Keratinocyte (primary cell): Measurements from ENCODE around the gene TUBB2B. TPM values are rescaled to one million over a fixed set of nuclear protein-coding genes. Genes with fewer than 3 reads are reported as not detected.
A peak's percentile ranks its signal among the peaks of the same experiment; 100 is the strongest.

Experiments
- DNase-seq: peaks from one replicate; pipeline ENCODE4 v3.0.0-alpha.2; 2011; ENCODE audit warnings: low read depth, missing footprints, low spot score
- FAIRE-seq: peaks from 2 replicates; lab custom pipeline; 2011; peaks lifted over from hg19 to GRCh38; lab: Jason Lieb, UNC
- H2AFZ ChIP-seq: 2 replicates; pipeline ENCODE4 v1.6.0; 2012; ENCODE audit warnings: low read length, control low read depth, inconsistent platforms; ENCODE audit not compliant: control insufficient read depth
- H3K27ac ChIP-seq: 2 replicates; pipeline ENCODE4 v1.5.1; 2011; ENCODE audit warnings: low read length; ENCODE audit not compliant: control insufficient read depth, insufficient read depth
- H3K27me3 ChIP-seq: 3 replicates; pipeline ENCODE4 v1.6.0; 2011; ENCODE audit warnings: low read length; ENCODE audit not compliant: control insufficient read depth, insufficient read depth; ENCODE audit errors: extremely low read depth
- H3K36me3 ChIP-seq, 2 experiments: 2 replicates in 1 of 2; 3 replicates in 1 of 2; pipeline ENCODE4 v1.5.1; 2011; ENCODE audit warnings: low read length in 2 of 2, mild to moderate bottlenecking in 1 of 2; ENCODE audit not compliant: control insufficient read depth in 2 of 2, insufficient read depth in 2 of 2; ENCODE audit errors: extremely low read depth in 1 of 2
- H3K4me1 ChIP-seq: 3 replicates; pipeline ENCODE4 v1.5.1; 2011; ENCODE audit warnings: low read length; ENCODE audit not compliant: control insufficient read depth, insufficient read depth; ENCODE audit errors: extremely low read depth
- H3K4me2 ChIP-seq: 3 replicates; pipeline ENCODE4 v1.6.0; 2011; ENCODE audit warnings: low read depth, low read length; ENCODE audit not compliant: control insufficient read depth, insufficient read depth; ENCODE audit errors: extremely low read depth
- H3K4me3 ChIP-seq, 3 experiments: fragments of 200-600 bp in 1 of 3; sonication (generic) in 1 of 3; 2 replicates in 2 of 3; 3 replicates in 1 of 3; pipeline ENCODE4 v1.5.1; 2011 to 2016; ENCODE audit warnings: low read length in 3 of 3, mild to moderate bottlenecking in 3 of 3, control low read depth in 2 of 3, inconsistent platforms in 1 of 3, low read depth in 1 of 3, mixed read lengths in 1 of 3, mixed run types in 1 of 3, moderate library complexity in 1 of 3; ENCODE audit not compliant: control insufficient read depth in 2 of 3, insufficient read depth in 2 of 3; ENCODE audit errors: extremely low read depth in 1 of 3
- H3K79me2 ChIP-seq: 2 replicates; pipeline ENCODE4 v1.6.0; 2012; ENCODE audit warnings: low read length; ENCODE audit not compliant: control insufficient read depth, insufficient read depth
- H3K9ac ChIP-seq: 3 replicates; pipeline ENCODE4 v1.6.0; 2011; ENCODE audit warnings: low read length; ENCODE audit not compliant: control insufficient read depth, insufficient read depth; ENCODE audit errors: extremely low read depth
- H3K9me1 ChIP-seq: 3 replicates; pipeline ENCODE4 v1.6.0; 2011; ENCODE audit warnings: low read length; ENCODE audit not compliant: control insufficient read depth, insufficient read depth; ENCODE audit errors: extremely low read depth
- H3K9me3 ChIP-seq: 2 replicates; pipeline ENCODE4 v1.5.1; 2012; ENCODE audit warnings: low read depth, low read length; ENCODE audit not compliant: control insufficient read depth
- H4K20me1 ChIP-seq: 3 replicates; pipeline ENCODE4 v1.6.0; 2011; ENCODE audit warnings: low read length; ENCODE audit not compliant: control insufficient read depth, insufficient read depth; ENCODE audit errors: extremely low read depth
- CTCF ChIP-seq, 3 experiments: IDR thresholded peaks in 1 of 3; conservative IDR thresholded peaks in 1 of 3; optimal IDR thresholded peaks in 1 of 3; 2 replicates in 2 of 3; 3 replicates in 1 of 3; pipeline versions ENCODE3 to v1.5.1; 2011; ENCODE audit warnings: low read length in 3 of 3, mild to moderate bottlenecking in 3 of 3, moderate library complexity in 2 of 3, control low read depth in 1 of 3, inconsistent platforms in 1 of 3; ENCODE audit not compliant: insufficient read depth in 2 of 3; ENCODE audit errors: extremely low read depth in 1 of 3
- EZH2 ChIP-seq: IDR thresholded peaks from one replicate; pipeline ENCODE4 v1.6.1; 2012; ENCODE audit warnings: inconsistent platforms, mild to moderate bottlenecking, low read length, moderate library complexity
- dilution Hi-C: fragments of 300-500 bp; cut with MboI; formaldehyde crosslinking; loops from one replicate; pipeline ENCODE4 v1.7.0; 2020; ENCODE audit warnings: low sequenced_read_pairs; ENCODE audit not compliant: extremely low pct_ligation_motif_present
- polyA plus RNA-seq, 5 experiments: library from polyadenylated mRNA; depleted of rRNA in 3 of 5; stranded (reverse) in 3 of 5; stranded (forward) in 1 of 5; unstranded in 1 of 5; fragments of >200 nt; gene quantifications; 1 replicate in 1 of 5; 2 replicates in 3 of 5; 3 replicates in 1 of 5; pipeline versions ENCODE4 v1.2.1 to v1.2.3, GENCODE V29; 2011 to 2012; ENCODE audit warnings: missing spikeins in 2 of 5, low read depth in 1 of 5, low replicate concordance in 1 of 5

Gene TUBB2B
- polyA plus RNA-seq, 1 donor (not counting 4 experiments of a cell fraction or from before 2014, with no cell fraction given), result not detected

- H3K27ac ChIP-seq, result peak overlapping the region; percentile 3
- no peak overlapping the region for H3K4me3 ChIP-seq
- TF ChIP-seq CTCF (optimal IDR thresholded peaks at IDR 0.05 in 1 of 3, IDR thresholded peaks at IDR 0.05 in 1 of 3, conservative IDR thresholded peaks at IDR 0.05 in 1 of 3; ENCODE audit: extremely low read depth in 1 of 3, insufficient read depth in 2 of 3, low read length in 3 of 3) (no peak), EZH2 (no peak)
- H3K36me3 ChIP-seq, result no peaks in the 10 kb centered on the region
- peaks cover 3% of the 10 kb centered on the region for H3K27me3 ChIP-seq
- dilution Hi-C loops, result no loop called here
- no peak overlapping the region for H2AFZ ChIP-seq
- H3K9me1 ChIP-seq, result no peaks in the 10 kb centered on the region
- no peaks in the 10 kb centered on the region for H4K20me1 ChIP-seq
- H3K9ac ChIP-seq, result no peak overlapping the region
- no peak for FAIRE-seq
- H3K79me2 ChIP-seq, result no peaks in the 10 kb centered on the region
- no peak for DNase-seq
- peak overlapping the region; percentile 23 for H3K4me2 ChIP-seq
- peaks cover 17% of the 10 kb centered on the region for H3K4me1 ChIP-seq
- H3K9me3 ChIP-seq, result no peaks in the 10 kb centered on the region
These were observed 25.6 kb upstream of the TUBB2B start for GRCh38 chr6:3252861-3253596.

- peaks cover 19% of the 10 kb centered on the region for H3K4me1 ChIP-seq
- no peaks in the 10 kb centered on the region for H3K79me2 ChIP-seq
- no peak overlapping the region for H3K27ac ChIP-seq
- H4K20me1 ChIP-seq, result no peaks in the 10 kb centered on the region
- no peak for TF ChIP-seq EZH2
- no peak for TF ChIP-seq CTCF (optimal IDR thresholded peaks at IDR 0.05 in 1 of 3, IDR thresholded peaks at IDR 0.05 in 1 of 3, conservative IDR thresholded peaks at IDR 0.05 in 1 of 3; ENCODE audit: extremely low read depth in 1 of 3, insufficient read depth in 2 of 3, low read length in 3 of 3)
- FAIRE-seq (no peak), DNase-seq (no peak)
- H3K9me1 ChIP-seq, result no peaks in the 10 kb centered on the region
- H2AFZ ChIP-seq, result no peak overlapping the region
- no peak overlapping the region for H3K9ac ChIP-seq
- H3K27me3 ChIP-seq, result peaks cover 5% of the 10 kb centered on the region
- no peak overlapping the region for H3K4me3 ChIP-seq
- dilution Hi-C loops, result no loop called here
- H3K9me3 ChIP-seq, result no peaks in the 10 kb centered on the region
- H3K36me3 ChIP-seq, result no peaks in the 10 kb centered on the region
- peak overlapping the region; percentile 23 for H3K4me2 ChIP-seq
These were observed 24.9 kb upstream of the TUBB2B start for GRCh38 chr6:3252369-3252768.
